Forelimb muscle (tissue), 1 donor: ENCODE data around the gene AQP1. TPM values are rescaled to one million over a fixed set of nuclear protein-coding genes. Genes with fewer than 3 reads are reported as not detected.

ENCODE experiments used
- DNase-seq: peaks from one replicate; pipeline ENCODE4 v3.0.0-alpha.2; 2013; ENCODE audit warnings: low read depth
- polyA plus RNA-seq: library from polyadenylated mRNA; unstranded; fragments of 120-200 nt; gene quantifications from one replicate; pipeline ENCODE4 v1.2.1, GENCODE V29; 2013; ENCODE audit not compliant: insufficient read length

AQP1 gene
- polyA plus RNA-seq: 91.6 TPM

DNA sequence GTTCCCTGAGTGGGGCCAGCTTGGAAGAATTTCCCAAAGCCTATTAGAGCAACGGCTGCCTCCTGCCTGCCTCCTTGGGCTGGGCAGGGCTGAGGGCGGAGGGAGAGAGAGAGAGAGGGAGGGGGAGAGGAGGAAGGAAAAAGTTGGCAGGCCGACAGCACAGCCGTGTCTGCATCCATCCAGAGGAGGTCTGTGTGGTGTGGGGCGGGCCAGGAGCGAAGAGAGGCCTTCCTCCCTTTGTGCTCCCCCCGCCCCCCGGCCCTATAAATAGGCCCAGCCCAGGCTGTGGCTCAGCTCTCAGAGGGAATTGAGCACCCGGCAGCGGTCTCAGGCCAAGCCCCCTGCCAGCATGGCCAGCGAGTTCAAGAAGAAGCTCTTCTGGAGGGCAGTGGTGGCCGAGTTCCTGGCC lies at the start of gene AQP1:
AQP1 (plus strand) TSS at position 293 of the 409 bp plus-strand sequence; CDS start at position 350, 57 bp downstream.
- peak; percentile 69 for DNase-seq

GRCh38 chr7:30862995-30863705 lies 48.5 kb upstream of the AQP1 start:
- no peak for DNase-seq

GRCh38 chr7:30863706-30864035 lies 48.0 kb upstream of the AQP1 start:
- no peak for DNase-seq

- DNase-seq: no peak
Measured at GRCh38 chr7:30864101-30864500, 47.6 kb upstream of the AQP1 start.

DNA sequence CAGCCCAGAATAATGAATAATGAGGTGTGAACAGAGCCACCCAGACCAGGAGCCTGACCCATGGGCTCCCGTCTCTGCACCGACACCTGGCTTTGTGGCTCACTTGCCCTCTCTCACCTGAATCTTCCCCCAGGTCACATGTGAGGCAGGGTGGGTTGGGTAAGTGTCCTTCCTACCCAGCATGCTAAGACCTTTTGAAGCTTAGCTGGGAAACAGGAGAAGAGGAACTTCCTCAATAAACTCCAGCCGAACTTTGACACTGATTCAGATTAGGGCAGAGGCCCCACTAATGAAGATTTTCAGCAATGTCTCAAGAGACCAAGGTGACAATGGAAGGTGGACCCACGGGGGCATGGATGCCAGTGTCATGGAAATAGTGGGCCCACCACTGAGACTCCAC lies 46.6 kb upstream of the AQP1 start:
- DNase-seq: no peak

GRCh38 chr7:30865821-30866220 lies 45.8 kb upstream of the AQP1 start:
- DNase-seq: no peak

DNA sequence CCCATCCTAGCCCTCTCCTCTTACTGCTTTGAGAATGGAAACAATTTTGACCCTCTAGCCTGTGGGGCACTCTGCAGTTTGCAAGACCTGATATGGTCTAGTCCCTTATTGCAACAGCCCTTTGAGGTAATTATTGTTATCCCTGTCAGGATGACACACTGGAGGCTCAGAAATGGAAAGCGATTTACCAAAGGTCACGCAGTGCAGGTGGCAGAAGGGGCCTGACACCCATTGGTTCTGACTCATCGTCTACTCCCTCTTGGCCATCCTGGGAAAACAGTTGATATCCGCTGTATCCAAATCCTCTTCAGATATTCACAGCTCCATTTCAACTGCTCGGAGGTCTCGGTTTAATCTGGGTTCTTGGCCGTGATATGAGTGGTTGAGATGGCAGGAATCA lies 44.7 kb upstream of the AQP1 start:
- DNase-seq: no peak

DNA sequence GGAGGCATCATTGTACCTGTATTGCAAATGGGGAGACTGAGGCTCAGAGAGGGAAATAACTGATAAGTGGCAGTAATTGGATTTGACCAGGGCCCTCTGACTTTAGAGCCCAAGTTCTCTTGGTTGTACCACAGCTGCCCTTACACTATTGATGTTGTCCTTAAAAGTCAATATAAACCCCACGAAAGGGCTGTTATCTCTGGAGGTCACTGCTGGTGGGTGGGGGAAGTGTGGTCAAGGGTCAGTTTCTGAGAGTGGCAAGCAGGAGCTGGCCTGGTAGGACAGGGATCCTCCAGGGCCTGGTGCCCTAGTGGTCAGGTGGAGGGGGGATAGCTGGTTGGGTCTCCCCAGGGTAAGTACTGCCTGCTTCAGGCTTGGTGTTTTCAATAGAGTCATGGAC lies 44.2 kb upstream of the AQP1 start:
- DNase-seq: no peak

- no peak for DNase-seq
Measured at GRCh38 chr7:30869794-30870611, 41.6 kb upstream of the AQP1 start.

GRCh38 chr7:30870821-30871518 lies 40.7 kb upstream of the AQP1 start:
- DNase-seq: no peak

- DNase-seq: no peak
Measured at GRCh38 chr7:30871655-30872054, 40.0 kb upstream of the AQP1 start.

GRCh38 chr7:30873207-30873606 lies 38.4 kb upstream of the AQP1 start:
- DNase-seq: no peak

DNA sequence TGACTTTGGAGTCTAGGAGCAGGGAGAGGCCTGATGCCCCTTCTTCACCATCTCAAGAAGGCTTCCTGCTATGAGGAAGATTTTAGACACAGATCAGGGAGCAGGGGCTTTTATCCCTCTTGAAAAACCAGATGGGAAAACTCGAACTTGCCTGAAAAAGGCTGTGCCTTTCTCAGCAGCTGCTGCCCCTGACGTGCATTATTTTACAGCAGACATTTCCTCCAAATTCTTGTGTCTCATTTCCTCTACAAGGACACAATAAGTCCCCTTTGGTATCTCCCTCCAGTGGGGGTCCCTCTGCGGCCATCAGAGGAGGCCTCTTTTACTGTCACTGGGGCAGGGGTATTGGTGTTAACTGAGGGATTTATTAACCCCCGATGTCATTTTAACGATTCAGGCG lies 38.0 kb upstream of the AQP1 start:
- no peak for DNase-seq

DNA sequence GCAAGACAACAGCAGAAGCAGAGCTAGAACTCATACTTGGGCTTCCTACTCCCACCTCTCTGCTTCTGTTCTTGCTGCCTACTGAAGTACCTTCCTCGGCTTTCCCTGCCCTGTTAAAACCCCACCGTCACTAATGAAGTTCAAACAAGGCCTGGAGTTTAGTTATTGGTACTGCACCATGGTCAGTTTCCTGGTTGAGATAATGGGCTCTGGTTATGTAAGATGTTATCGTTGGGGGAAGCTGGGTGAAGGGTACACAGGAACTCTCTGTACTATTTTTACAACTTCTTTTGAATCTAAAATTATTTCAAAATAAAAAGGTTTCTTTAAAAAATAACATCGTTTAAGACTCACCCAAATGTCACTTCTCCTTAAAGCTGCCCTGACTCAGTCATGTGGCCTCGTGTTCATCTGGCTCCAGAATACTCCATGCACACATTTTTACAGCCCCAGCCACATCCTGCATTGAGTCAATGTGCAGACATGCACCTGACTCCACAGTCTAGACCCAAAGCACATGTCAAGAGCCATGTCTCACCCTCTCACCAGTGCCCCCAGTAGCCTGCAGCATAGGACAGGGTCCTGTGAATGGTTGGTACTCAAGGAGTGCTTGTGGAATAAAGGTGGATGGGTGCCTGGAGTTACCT lies 36.9 kb upstream of the AQP1 start:
- no peak for DNase-seq

GRCh38 chr7:30877015-30877769 lies 34.5 kb upstream of the AQP1 start:
- DNase-seq: no peak

DNA sequence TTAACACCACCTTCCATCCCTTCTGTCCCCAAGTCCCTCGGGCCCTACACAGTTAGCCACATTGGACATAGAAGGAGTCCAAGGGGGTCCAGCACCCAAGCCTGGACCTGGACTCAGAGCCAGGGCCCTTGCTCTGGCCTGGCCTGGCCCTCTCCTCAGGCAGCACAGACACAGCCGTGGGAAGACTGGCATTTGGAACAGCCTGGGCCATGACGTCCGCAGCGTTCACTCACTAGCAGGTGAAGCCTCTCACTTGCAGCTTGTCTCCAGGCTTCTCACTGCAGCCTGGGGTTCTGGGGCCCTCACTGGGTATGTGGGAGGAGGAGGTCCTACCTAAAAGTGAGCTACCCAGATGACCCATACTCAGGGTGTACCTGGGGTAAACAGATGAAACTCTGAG lies 33.7 kb upstream of the AQP1 start:
- no peak for DNase-seq

DNA sequence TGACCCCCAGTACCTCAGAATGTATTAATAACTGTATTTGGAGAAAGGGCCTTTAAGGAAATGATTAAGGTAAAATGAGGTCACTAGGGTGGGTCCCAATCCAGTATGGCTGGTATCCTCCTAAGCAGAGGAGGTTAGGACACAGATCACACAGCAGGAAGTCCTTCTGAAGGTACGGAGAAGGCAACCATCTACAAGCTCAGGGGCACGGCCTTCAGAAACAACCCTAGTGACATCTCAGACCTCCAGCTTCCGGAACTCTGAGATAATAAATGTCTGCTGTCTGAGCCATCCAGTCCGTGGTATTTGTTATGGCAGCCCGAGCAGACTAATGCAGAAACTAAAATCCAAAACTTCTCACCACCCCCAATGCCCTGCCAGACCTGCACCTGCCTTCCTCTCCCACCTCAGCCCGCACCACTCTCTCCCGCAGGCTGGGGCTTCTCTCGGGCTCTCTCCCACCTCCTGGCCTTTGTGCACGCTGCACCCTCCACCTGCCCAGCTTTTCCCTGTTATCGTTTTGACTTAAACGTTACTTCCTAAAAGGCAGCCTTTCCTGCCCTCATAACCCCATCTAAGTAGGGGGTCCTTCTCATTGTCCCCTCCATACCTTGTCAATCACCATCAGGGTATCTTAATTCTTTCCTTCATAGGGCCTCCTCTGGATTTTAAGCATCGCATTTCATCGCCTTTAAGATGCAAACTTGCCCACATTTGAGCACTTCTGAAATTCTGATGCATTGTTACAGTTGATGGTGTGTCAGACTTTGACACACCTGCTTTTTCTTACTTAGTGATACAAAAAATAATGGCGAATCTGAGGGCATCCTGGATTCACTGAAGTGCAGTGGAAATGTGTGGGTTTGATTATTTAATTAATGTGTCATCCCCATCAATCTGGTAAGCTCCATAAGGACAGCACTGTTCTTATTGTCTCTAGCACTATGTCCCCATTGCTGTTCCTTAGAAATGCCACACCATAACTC lies 32.2 kb upstream of the AQP1 start:
- DNase-seq: no peak

DNA sequence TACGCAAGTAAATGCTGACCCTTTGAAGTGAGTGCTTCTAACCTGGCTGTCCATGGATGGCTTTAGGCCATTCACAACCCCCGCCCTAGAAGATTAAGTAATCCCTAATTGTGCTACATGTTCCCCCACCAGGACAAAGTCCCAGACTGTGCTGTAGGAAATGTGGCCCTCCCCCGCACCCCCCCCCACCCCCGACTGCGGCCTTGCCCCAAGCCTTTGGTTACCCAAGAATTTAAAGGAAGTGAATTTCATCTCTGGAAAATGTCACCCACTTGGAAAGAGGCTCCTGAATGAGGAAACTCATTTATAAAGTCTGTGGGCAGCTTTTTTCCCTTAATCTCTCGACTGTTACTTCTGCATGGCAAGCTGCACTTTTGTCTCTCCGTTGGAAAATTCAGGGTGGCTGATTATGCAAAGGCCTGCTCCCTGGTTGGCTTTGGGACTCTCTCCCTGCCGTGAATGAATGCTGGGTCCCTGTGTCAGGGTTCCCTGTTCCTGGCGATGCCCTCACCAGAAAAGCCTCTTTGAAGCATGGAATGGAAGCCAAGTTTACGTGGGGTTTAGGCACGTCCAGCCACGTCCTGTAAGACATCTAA lies 31.4 kb upstream of the AQP1 start:
- DNase-seq: no peak

DNA sequence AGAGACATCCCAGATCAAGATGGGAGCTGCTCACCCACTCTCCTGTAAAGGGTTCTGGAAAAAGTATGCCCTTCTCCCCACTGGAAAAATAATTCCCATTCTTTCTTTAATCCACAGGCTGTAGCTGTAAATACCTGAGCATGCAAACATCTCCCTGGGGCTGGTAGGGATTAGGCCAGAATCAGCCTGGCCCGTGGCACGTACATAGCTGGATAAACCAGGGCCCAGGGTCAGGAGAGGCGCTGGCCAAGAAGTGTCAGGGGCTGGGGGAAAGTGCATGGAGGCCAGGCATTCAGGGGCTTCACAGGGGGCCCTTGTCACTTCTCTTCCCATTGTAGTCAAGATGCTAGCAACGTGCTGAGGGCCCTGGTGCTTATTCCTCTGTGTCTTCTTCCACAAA lies 30.7 kb upstream of the AQP1 start:
- DNase-seq: no peak

GRCh38 chr7:30881448-30881847 lies 30.2 kb upstream of the AQP1 start:
- no peak for DNase-seq
